ENCODE results near the gene CABYR. TPM values are rescaled to one million over a fixed set of nuclear protein-coding genes. Genes with fewer than 3 reads are reported as not detected.

Gene CABYR
- total and polyA plus RNA-seq, 2 of the 13 experiments (the other 11 are each of a cell fraction or from before 2014, with no cell fraction given), result 0.71 to 0.88 TPM

GRCh38 chr18:24112874-24113615, 25.8 kb upstream of the CABYR start (continued):
- TF ChIP-seq HNF4G (IDR thresholded peaks at IDR 0.05; ENCODE audit: borderline replicate concordance, low read depth, low read length) (no peak), HNF4G (CRISPR knock-in tag; IDR thresholded peaks at IDR 0.05; ENCODE audit: borderline replicate concordance, low read depth) (no peak), ZNF781 (CRISPR knock-in tag; IDR thresholded peaks at IDR 0.05; ENCODE audit: borderline replicate concordance, not compliant biosample characterization) (peak; percentile 58), KLF12 (CRISPR knock-in tag; IDR thresholded peaks at IDR 0.05; ENCODE audit: borderline replicate concordance) (no peak), PLSCR1 (CRISPR knock-in tag; IDR thresholded peaks at IDR 0.05; ENCODE audit: borderline replicate concordance) (no peak), DPF2 (CRISPR knock-in tag; IDR thresholded peaks at IDR 0.05; ENCODE audit: borderline replicate concordance, low read depth) (peak; percentile 75), NR0B2 (CRISPR knock-in tag; IDR thresholded peaks at IDR 0.05) (no peak), KDM5B (CRISPR knock-in tag; IDR thresholded peaks at IDR 0.05; ENCODE audit: borderline replicate concordance) (peak; percentile 42; the same call in 1 of the 2 replicates), ZNF784 (CRISPR knock-in tag; IDR thresholded peaks at IDR 0.05; ENCODE audit: borderline replicate concordance) (no peak), TGIF2 (CRISPR knock-in tag; IDR thresholded peaks at IDR 0.05) (peak; percentile 80; the same call in 1 of the 2 replicates), FOSL2 (CRISPR knock-in tag; IDR thresholded peaks at IDR 0.05) (peak; percentile 99), ZNF567 (CRISPR knock-in tag; IDR thresholded peaks at IDR 0.05; ENCODE audit: borderline replicate concordance) (no peak), MEF2D (CRISPR knock-in tag; IDR thresholded peaks at IDR 0.05) (peak; percentile 78; the same call in 1 of the 2 replicates), ARID4A (CRISPR knock-in tag; IDR thresholded peaks at IDR 0.05; ENCODE audit: borderline replicate concordance) (peak; percentile 76; the same call in 1 of the 2 replicates), ZBTB4 (CRISPR knock-in tag; IDR thresholded peaks at IDR 0.05; ENCODE audit: borderline replicate concordance) (peak; percentile 77; the same call in 1 of the 2 replicates), SMYD3 (CRISPR knock-in tag; IDR thresholded peaks at IDR 0.05) (0 out of 2 replicates have a peak, but pooled peaks have one; percentile 39), ZNF343 (CRISPR knock-in tag; IDR thresholded peaks at IDR 0.05) (no peak), KDM3A (CRISPR knock-in tag; IDR thresholded peaks at IDR 0.05; ENCODE audit: low read depth) (no peak)

All from HepG2 (cell line).